Measurements from ENCODE around the gene RXRA.
A peak's percentile ranks its signal among the peaks of the same experiment; 100 is the strongest.

RXRA gene

DNA sequence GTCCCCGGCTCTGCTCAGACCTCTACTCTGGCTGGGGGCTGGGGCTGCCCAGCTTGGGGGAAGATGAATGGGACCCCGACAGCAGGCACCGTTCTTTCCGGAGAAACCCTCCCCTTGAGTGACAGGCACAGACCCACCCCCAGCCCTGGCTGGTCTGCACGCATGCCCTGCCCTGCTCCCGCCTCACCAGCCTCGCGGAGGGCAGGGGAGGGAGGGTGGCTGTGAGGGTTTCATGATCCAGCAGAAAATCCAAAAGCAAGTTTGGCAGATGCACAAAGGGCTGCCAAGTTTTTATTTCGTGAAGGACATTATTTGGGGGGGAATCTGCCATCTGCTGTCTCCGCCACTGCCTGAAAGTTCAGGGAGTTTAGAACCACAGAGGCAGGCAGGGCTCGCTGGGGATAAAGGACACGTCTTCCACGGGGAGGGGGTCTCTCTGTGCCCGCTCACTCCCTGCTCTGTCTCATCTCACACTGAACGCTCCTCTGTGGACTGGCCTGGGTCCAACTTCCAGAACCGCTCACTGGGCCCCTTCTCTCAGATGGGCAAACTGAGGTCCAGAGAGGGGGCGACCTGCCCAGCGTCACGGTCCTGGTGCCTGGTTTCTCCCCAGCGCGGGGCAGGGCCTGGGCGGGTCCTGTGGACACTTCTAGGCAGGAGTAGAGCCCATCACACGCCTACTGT is 92.9 kb downstream of the RXRA start:
- ChIA-PET CTCF (no interaction called here), POLR2A (no interaction called here)
- H3K4me3 ChIP-seq (ENCODE audit: low read depth, low read length): no peak overlapping the region
- TF ChIP-seq, protein P1, sequence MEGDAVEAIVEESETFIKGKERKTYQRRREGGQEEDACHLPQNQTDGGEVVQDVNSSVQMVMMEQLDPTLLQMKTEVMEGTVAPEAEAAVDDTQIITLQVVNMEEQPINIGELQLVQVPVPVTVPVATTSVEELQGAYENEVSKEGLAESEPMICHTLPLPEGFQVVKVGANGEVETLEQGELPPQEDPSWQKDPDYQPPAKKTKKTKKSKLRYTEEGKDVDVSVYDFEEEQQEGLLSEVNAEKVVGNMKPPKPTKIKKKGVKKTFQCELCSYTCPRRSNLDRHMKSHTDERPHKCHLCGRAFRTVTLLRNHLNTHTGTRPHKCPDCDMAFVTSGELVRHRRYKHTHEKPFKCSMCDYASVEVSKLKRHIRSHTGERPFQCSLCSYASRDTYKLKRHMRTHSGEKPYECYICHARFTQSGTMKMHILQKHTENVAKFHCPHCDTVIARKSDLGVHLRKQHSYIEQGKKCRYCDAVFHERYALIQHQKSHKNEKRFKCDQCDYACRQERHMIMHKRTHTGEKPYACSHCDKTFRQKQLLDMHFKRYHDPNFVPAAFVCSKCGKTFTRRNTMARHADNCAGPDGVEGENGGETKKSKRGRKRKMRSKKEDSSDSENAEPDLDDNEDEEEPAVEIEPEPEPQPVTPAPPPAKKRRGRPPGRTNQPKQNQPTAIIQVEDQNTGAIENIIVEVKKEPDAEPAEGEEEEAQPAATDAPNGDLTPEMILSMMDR (IDR thresholded peaks at IDR 0.05; ENCODE audit: insufficient read depth, low read length, missing control alignments): no peak
- DNase-seq (ENCODE audit: low read depth, low spot score): no peak

DNA sequence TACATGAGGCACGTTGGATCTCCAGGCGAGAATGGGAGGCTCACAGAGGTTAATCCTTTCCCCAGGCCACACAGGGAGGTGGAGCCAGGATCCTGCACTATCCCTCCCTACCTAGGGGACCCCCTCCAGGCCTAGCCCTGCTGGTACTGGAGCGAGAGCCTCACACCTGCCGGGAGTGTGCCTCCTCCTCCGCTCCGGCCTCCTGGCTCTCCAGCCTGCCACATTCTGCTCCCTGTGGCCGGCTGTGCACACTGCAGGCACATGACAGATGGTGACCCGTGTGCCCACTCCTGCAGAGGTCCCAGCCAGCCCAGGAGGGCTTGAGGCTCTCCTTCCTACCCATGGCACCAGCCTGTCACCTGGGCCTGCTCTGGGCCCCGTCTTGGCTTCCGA is 93.4 kb downstream of the RXRA start:
- TF ChIP-seq, protein P1 (IDR thresholded peaks at IDR 0.05; ENCODE audit: insufficient read depth, low read length, missing control alignments): peak; percentile 45
- ChIA-PET CTCF (no interaction called here), POLR2A (no interaction called here)
- no peak for DNase-seq (ENCODE audit: low read depth, low spot score)
- no peak overlapping the region for H3K4me3 ChIP-seq (ENCODE audit: low read depth, low read length)

DNA sequence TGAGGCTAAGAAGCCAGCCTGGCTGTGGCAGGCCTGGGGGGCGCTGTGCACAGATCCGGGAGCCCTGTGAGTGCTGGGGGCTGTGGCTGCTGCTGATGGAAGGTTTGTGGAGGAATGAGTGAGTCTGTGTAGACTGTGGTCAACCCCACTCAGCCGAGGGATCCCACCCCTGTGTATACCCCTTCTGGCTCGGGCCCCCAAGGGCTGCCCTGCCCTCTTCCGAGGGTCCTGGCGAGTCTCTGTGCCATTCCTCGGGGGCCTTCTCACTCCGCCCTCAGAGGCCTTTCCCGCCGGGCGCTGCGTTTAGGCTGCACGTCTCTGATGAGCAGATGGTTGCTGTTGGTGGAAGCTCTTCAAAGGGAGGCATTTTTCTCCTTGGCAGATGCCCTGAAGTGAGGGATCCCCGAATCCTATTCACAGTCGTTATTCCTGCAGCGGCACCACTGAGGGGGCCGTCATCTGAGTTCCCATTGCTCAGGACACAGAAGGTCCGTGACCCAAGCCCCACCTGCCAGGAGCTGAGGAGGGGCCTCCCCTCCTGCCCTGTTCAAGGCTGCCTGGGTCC is 94.1 kb downstream of the RXRA start:
- TF ChIP-seq, protein P1 (IDR thresholded peaks at IDR 0.05; ENCODE audit: insufficient read depth, low read length, missing control alignments): no peak
- ChIA-PET POLR2A (no interaction called here), CTCF (no interaction called here)

DNA sequence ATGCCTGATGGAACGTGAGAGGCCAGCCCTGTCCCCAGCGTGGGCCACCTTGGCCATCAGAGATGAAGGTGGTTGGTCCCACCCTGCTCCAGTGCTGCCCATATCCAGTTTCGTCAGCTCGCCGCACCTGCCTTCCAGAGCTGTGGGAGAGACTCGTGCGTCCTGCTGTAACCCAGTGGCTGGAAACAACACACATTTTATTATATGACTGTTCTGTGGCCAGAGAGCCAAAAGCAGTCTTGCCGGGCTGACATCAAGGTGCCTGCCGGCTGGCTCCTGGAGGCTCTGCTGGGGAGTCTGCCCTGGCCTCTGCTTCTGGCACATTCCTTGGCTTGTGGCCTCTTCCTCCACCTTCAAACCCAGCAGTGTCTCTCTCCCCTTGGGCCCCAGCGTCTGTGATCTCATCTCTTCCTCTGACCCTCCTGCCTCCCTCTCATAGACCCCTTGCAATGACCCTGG is 94.7 kb downstream of the RXRA start:
- CTCF ChIA-PET: no interaction called here

More for the DNA sequence above, 94.1 kb downstream of the RXRA start:
- no peak for DNase-seq (ENCODE audit: low read depth, low spot score)
- H3K4me3 ChIP-seq (ENCODE audit: low read depth, low read length): no peak overlapping the region

DNA sequence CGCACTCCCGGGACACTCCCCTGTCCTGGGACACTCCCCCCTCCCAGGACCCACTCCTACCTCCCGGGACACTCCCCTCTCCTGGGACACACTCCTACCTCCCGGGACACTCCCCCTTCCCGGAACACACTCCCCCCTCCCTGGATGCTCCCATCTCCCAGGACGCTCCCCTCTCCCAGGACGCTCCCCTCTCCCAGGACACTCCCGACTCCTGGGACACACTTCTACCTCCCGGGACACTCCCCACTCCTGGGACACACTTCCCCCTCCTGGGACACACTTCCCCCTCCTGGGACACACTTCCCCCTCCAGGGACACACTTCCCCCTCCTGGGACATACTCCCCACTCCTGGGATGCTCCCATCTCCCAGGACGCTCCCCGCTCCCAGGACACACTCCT is 95.6 kb downstream of the RXRA start:
- POLR2A ChIA-PET: no interaction called here

More for the DNA sequence above, 94.7 kb downstream of the RXRA start:
- TF ChIP-seq, protein P1 (IDR thresholded peaks at IDR 0.05; ENCODE audit: insufficient read depth, low read length, missing control alignments): no peak
- POLR2A ChIA-PET: no interaction called here
- no peak for DNase-seq (ENCODE audit: low read depth, low spot score)
- no peak overlapping the region for H3K4me3 ChIP-seq (ENCODE audit: low read depth, low read length)

More for the DNA sequence above, 95.6 kb downstream of the RXRA start:
- TF ChIP-seq, protein P1 (IDR thresholded peaks at IDR 0.05; ENCODE audit: insufficient read depth, low read length, missing control alignments): no peak
- no peak overlapping the region for H3K4me3 ChIP-seq (ENCODE audit: low read depth, low read length)
- DNase-seq (ENCODE audit: low read depth, low spot score): no peak
- CTCF ChIA-PET: no interaction called here
